Loucy (cell line): ENCODE results near the gene NRG3.

Experiments
- CTCF ChIP-seq: fragments of 200-600 bp; sonication (generic); conservative IDR thresholded peaks from 2 replicates; pipeline ENCODE4 v1.5.1; 2014; ENCODE audit warnings: mild to moderate bottlenecking, antibody characterized with exemption, low read length
- EZH2phosphoT487 ChIP-seq: fragments of 200-600 bp; IDR thresholded peaks from 2 replicates; pipeline ENCODE4 v1.6.1; 2018; ENCODE audit warnings: antibody characterized with exemption, mild to moderate bottlenecking, moderate library complexity, borderline replicate concordance

DNA sequence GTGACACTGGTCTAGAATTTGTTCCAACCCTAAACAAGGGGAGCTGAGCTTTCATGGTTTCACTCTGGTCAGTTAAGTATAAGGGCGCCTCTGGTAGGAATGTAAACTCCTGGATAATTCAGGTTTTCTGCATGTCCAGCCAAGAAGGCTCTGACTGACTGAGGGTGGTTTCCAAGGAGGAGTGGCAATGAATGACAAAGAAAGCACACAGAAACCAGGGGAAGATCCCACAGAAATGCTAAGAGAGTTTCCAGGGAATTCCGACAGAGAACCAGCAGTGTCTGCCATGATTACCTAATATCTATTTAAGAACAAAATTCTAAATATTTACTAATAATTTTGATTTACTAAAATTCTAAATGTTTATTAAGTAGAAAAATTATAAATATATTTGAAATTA lies 27.3 kb upstream of the NRG3 start:
- TF ChIP-seq CTCF (no peak), EZH2phosphoT487 (no peak)
